Measurements from ENCODE around the gene MEG3. TPM values are rescaled to one million over a fixed set of nuclear protein-coding genes. Genes with fewer than 3 reads are reported as not detected.

Gene MEG3
- total and polyA plus RNA-seq, 9 of the 15 experiments (the other 6 are each of a cell fraction or from before 2014, with no cell fraction given): 0.10 to 5.3 (median 1.0) TPM; not detected in 1

GRCh38 chr14:100905166-100905565, 79.2 kb downstream of the MEG3 start:
- Histone ChIP-seq H3K27me3 (ENCODE audit: control insufficient read depth in 2 of 2, insufficient read depth in 2 of 2, low read length in 2 of 2) (peaks cover 0 to 18% of the 10 kb centered on the region in 2 experiments; a peak in 3 of 5 replicates), H3K9me3 (replicated peaks; ENCODE audit: control insufficient read depth, insufficient read depth, low read depth, low read length) (no peaks in the 10 kb centered on the region), H3K4me3 (no peak overlapping the region), H3K9me1 (ENCODE audit: control insufficient read depth, insufficient read depth, low read length) (no peaks in the 10 kb centered on the region), H3K9ac (ENCODE audit: insufficient read depth in 1 of 2, low read depth in 2 of 2, low read length in 2 of 2) (no peak overlapping the region), H3K27ac (ENCODE audit: extremely low read depth, low read depth, low read length) (no peak overlapping the region), H3K36me3 (ENCODE audit: control insufficient read depth, insufficient read depth, low read length) (no peaks in the 10 kb centered on the region), H2AFZ (ENCODE audit: low read depth, low read length) (no peak overlapping the region), H3K4me1 (replicated peaks in 1 of 2; ENCODE audit: control insufficient read depth in 2 of 2, insufficient read depth in 2 of 2, low read length in 2 of 2) (peaks cover 6 to 33% of the 10 kb centered on the region in 2 experiments), H3K4me2 (ENCODE audit: insufficient read depth, low read length) (no peak overlapping the region), H4K20me1 (replicated peaks; ENCODE audit: control insufficient read depth, insufficient read depth, low read length) (no peaks in the 10 kb centered on the region), H3K79me2 (ENCODE audit: control insufficient read depth, insufficient read depth, low read length) (no peaks in the 10 kb centered on the region)
- no peak for DNase-seq (ENCODE audit: extremely low read depth in 1 of 4, low spot score in 3 of 4)
- no TSS peak for BruUV-seq (replicated peaks)
- ChIA-PET POLR2A (no interaction called here), CTCF (ENCODE audit: low intra/inter-chr PET ratio) (no interaction called here)
- no peak for ATAC-seq
- no peak for FAIRE-seq
- in situ Hi-C loops (cut with MboI) (loop anchor here (25.0 kb wide), 1 partner anchor 732 kb away; no protein-coding TSS in a partner anchor), intact Hi-C loops (cut with micrococcal nuclease) (loop anchor here (10.0 kb wide), 1 partner anchor 180 kb away; no protein-coding TSS in a partner anchor)
- WGBS (ENCODE audit: insufficient coverage, low coverage, missing lambda C conversion rate): 41% methylated on average over 8 of the region's 12 CpGs
- no peak for TF ChIP-seq SUPT5H (IDR thresholded peaks at IDR 0.05)
- TF ChIP-seq, protein P1, sequence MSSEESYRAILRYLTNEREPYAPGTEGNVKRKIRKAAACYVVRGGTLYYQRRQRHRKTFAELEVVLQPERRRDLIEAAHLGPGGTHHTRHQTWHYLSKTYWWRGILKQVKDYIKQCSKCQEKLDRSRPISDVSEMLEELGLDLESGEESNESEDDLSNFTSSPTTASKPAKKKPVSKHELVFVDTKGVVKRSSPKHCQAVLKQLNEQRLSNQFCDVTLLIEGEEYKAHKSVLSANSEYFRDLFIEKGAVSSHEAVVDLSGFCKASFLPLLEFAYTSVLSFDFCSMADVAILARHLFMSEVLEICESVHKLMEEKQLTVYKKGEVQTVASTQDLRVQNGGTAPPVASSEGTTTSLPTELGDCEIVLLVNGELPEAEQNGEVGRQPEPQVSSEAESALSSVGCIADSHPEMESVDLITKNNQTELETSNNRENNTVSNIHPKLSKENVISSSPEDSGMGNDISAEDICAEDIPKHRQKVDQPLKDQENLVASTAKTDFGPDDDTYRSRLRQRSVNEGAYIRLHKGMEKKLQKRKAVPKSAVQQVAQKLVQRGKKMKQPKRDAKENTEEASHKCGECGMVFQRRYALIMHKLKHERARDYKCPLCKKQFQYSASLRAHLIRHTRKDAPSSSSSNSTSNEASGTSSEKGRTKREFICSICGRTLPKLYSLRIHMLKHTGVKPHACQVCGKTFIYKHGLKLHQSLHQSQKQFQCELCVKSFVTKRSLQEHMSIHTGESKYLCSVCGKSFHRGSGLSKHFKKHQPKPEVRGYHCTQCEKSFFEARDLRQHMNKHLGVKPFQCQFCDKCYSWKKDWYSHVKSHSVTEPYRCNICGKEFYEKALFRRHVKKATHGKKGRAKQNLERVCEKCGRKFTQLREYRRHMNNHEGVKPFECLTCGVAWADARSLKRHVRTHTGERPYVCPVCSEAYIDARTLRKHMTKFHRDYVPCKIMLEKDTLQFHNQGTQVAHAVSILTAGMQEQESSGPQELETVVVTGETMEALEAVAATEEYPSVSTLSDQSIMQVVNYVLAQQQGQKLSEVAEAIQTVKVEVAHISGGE (CRISPR knock-in tag; IDR thresholded peaks at IDR 0.05): no peak
- TF ChIP-seq, protein P2, sequence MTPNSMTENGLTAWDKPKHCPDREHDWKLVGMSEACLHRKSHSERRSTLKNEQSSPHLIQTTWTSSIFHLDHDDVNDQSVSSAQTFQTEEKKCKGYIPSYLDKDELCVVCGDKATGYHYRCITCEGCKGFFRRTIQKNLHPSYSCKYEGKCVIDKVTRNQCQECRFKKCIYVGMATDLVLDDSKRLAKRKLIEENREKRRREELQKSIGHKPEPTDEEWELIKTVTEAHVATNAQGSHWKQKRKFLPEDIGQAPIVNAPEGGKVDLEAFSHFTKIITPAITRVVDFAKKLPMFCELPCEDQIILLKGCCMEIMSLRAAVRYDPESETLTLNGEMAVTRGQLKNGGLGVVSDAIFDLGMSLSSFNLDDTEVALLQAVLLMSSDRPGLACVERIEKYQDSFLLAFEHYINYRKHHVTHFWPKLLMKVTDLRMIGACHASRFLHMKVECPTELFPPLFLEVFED (CRISPR knock-in tag; conservative IDR thresholded peaks at IDR 0.05): no peak
- no peak for TF ChIP-seq PREB (CRISPR knock-in tag; IDR thresholded peaks at IDR 0.05)
- no peak for TF ChIP-seq FOXP1 (CRISPR knock-in tag; IDR thresholded peaks at IDR 0.05)
- TF ChIP-seq ZNF12 (CRISPR knock-in tag; IDR thresholded peaks at IDR 0.05): no peak
- TF ChIP-seq, protein P3, sequence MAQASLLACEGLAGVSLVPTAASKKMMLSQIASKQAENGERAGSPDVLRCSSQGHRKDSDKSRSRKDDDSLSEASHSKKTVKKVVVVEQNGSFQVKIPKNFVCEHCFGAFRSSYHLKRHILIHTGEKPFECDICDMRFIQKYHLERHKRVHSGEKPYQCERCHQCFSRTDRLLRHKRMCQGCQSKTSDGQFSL (CRISPR knock-in tag; IDR thresholded peaks at IDR 0.05): no peak
- TF ChIP-seq, protein P3 (tag; IDR thresholded peaks at IDR 0.05): no peak
- TF ChIP-seq TCF7 (IDR thresholded peaks at IDR 0.05; ENCODE audit: borderline replicate concordance): no peak
- no peak for TF ChIP-seq E4F1 (CRISPR knock-in tag; IDR thresholded peaks at IDR 0.05; ENCODE audit: borderline replicate concordance)
- no peak for TF ChIP-seq ZNF274 (IDR thresholded peaks at IDR 0.05; ENCODE audit: borderline replicate concordance, low read depth, low read length)
- TF ChIP-seq MCM2 (IDR thresholded peaks at IDR 0.05; ENCODE audit: low read depth): no peak
- TF ChIP-seq MAFK (IDR thresholded peaks at IDR 0.05; ENCODE audit: low read length): no peak

Measured in K562 (cell line).